ENCODE measurements around the gene SMAGP.

DNA sequence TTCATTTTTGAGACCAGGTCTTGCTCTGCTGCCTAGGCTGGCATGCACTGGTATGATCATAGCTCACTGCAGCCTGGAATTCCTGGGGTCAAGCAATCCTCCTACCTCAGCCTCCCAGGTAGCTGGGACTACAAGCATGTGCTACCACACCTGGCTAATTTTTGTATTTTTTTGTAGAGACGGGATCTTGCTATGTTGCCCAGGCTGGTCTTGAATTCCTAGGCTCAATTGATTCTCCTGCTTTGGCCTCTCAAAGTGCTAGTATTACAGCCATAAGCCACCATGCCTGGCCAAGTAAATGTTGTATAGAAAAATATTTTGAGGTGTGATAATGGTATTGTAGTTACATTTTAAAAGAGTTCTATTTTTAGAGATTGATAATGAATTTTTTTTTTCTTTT lies 41.2 kb upstream of the SMAGP start:
- TF ChIP-seq EZH2 (IDR thresholded peaks at IDR 0.05; ENCODE audit: insufficient read depth, poor library complexity, severe bottlenecking) (no peak), EZH2phosphoT487 (IDR thresholded peaks at IDR 0.05; ENCODE audit: insufficient read depth, low read depth) (no peak)
